Stimulated activated CD4-positive, alpha-beta T cell treated with anti-CD3 and anti-CD28 coated beads, TNF-alpha, amount 100 ng/mL, for 24 hours (primary cell): ENCODE results near the gene ANKRD28.
"Not testable (repeated sequence)": the region's sequence is repeated elsewhere in the genome, so short reads cannot be mapped to it uniquely, and the experiment has no call there.

Experiments
- DNase-seq, 3 experiments: peaks; one replicate each; pipeline ENCODE4 v3.0.0-alpha.2; 2020; ENCODE audit warnings: low read depth in 3 of 3

The ANKRD28 gene

DNA sequence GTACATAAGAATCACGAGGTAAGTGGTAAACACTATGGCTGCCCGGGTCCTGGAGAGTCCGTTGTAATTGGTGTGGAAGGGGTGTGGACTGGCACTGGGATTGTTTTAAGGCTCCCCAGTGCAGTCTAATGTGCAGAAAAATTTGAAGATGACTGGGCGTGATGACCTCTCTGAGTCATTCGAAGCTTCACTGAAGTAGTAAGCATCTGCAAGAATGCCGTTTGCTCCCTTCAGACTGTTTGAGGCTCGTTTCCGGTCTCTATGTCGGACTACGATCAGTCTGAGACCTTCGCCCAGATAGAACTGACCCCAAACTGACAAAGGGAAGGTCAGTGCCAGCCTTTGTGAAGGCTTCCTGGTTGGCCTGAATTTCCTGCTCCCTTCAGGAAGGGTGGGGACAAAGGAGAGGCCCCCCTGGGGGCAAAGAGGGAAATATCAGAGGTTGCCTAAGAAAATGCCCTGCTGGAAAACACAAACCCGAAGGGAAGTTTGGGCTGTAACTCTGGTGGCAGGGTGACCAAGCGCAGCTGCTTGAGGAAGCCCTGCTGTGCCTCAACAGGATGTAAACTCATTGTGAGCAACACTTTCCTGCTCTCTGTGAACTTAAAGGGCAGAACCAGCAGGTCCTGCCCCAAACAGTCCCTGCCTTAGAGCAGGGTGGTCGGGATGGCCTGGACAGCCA is 161.6 kb downstream of the ANKRD28 start:
- peak in 1 of 3 experiments; percentile 36 for DNase-seq

DNA sequence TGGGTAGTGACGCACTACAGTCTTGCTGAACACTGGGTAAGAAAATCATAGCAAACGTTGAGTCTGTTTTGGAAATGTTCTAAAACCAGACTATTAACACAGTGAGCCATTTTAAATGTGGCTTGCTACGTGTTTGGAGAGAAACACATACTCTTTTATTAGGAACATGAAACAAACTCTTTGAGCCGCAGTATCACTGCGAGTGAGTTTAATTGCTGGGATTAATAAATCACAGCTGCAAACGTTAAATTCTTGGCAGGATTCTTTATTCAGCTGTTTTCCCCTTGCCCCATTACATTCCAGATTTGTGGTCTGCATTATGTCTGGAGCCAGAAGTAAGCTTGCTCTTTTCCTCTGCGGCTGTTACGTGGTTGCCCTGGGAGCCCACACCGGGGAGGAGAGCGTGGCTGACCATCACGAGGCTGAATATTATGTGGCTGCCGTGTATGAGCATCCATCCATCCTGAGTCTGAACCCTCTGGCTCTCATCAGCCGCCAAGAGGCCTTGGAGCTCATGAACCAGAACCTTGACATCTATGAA is 162.6 kb downstream of the ANKRD28 start:
- no peak for DNase-seq

DNA sequence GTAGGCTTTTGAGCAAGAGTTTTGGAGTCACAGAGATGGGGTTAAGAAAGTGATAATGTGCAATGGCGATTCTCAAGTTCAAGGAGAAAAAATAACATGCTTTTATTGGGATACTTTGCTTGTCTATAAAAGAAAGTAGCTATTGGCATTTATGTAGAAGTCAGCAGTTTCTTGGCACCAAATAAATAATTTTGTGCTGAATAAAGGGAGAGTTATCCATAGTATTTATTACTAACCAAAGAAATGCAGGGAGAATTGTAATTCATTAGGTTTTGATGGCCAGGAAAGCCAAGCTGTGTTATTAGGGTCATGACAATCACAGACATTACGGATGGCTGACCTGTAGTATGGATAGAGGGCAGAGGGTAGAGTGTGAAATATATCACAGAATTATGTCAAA is 163.1 kb downstream of the ANKRD28 start:
- no peak for DNase-seq

DNA sequence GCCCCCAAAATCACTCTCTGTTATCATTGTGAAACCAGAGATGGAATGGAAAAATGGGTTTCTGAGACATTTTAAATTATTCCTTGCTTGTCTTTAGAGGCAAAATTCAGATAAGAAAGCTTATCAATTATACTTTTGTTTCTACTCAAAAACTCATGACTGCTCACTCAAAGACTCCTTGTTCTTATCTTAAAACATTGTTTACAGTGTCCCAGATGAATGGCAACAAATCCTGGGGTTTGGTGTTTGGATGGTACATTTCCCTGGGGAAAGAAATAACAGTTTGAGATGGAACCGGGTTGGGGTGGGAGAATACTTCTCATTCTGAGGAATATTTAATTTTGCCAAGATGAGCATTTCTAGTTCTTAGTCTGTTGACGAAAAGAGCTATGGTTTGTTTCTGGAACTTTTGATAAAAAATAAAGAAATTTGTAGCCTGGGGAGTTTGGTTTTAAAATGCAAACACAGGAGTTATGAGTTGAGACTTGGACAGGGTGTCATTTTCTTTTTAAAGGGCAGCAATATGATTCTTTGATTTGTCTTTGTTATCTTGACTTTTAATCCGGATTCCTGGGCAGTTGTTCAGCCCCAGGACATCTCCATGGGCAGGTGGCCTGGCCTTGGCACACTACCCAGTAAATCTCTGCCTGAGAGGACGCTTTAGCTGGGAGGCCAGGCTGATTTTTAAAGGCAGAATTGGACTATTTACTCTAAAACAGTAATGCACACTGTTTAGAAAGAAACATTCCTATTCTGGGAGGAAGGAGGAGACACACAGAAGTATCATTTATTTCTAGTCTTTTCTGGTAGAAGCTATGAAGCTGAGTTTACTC is 163.8 kb downstream of the ANKRD28 start:
- no peak for DNase-seq

DNA sequence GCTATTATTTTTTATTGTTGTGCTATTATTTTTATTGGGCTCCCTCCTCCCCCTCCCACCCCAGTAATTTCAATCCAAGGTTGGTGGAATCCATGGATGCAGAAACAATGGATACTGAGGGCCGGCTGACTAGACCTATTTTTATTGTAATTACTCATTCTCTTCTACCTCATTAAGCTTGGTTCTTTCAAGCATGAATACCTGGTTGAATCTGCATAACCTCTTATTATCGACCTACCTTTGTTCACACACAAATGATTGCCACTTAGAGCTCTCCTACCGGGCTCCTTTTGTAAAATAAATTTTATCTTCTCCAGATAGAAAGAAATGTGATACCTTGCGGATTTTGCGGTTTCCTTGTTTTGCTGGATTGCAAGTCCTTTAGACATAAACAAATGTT is 164.6 kb downstream of the ANKRD28 start:
- no peak for DNase-seq

DNA sequence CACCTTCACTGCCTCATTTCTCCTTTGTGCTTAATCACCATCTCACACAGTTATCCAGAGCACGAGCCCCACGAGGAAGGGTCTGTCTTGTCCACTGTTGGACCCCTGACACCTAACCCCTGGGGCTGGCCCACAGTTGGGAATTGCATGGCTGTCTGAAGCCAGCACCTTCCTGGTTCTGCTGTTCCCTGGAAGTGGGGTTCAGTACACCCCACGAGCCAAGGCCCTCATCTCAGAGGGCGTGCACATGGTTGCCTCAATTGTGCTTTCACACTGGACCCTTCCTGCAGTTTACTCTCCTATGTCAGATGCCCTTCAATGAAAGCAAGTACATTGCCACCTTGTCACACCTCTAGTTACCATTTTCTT is 165.6 kb downstream of the ANKRD28 start:
- DNase-seq, result no peak

DNA sequence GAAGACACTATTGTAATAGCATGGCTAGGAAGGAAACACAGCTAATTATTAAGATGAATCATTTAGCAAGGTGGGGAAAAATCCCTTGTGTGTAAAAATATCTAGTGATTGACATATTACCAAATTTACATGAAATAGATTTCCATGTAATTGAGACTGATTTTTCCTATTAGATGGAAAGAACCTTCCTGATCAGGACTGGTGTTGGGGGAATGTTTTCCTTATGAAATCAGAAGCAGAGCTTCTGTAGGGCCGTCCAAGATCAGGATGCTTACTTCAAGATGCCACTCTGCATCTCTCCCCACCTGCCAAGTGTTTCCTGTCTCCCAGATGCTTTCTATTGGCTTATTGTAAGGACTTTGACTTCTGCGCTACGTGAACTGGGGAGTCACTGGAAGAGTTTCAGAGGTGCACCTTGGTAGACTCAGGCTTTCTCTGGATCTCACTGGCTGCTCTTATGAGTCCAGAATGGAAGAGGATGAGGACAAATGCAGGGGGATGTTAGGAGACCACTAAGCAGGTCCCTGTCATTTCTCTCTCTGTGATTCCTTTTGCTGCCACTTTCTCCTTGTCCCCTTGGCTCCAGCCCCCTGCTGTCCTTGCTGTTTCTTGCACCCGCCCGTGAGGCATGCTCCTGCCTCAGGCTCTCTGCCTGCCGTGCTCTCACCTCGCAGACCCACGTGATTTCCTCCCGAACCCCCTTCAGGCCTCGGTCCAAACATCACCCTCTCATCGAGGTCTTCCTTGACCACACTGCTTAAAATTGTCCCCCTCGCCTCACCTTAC is 166.2 kb downstream of the ANKRD28 start:
- DNase-seq, result no peak

DNA sequence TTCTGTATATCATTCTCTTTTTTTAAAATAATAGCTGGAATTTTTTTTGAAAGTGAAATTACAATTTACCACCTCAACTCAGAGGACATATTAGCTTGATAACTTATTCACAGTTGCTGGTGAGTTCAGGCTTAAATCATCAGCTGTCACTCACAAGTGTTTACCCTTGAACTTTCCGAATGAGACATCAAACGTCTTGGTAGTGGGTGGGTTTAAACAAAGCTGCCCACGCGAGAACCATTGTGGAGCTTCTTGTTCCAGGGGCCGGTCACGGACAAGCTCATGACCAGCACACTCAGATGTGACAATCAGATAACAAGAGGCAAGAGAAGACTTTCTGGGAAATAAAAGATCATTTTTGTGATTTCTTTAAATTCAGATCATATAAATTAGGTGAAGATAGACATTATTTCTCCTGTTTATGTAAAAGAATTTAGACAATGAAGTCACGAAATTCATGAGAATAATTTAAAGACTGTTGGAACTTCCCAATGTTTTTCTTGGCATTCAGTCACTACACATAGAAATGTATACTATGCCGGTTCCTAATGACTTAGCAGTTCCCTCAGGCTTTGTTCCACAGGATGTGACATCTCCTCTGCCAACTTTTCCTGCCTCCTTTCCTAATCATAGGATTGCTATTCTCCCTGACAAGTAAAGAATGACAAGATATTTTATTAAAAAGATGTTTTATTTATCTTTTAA is 167.0 kb downstream of the ANKRD28 start:
- DNase-seq, result no peak

DNA sequence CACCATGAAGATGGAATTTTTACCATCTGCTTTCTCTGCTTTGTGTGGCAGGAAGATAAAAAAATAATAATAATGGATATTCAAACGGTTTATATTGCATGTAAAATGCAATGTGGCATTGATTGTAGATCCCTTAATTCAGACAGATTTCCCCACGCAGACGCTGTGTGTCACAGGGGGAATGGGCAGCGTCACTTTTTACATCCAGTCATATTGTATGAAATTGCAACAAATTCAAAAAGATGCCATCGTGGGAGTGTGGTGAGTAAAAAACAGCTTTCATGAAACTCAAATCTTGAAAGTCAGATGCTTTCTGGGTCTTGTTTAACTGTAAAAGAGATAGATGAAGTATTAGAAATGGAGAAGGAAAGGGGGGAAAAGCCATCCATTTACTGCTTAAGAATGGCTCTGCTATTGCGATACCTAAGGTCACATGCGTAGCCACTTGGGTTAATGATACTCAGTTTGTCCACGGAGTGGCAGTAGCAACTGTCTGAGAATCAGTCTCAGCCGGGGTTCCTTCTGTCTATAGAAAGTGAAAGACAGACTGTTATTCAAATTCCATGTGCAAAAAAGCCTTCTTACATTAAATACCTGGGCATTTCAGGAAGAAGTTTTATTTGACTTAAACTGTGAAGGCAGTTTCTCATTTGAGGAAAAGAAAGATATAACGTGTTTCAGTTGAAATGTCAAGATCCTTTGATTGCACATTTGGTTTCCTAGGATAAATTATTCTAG is 167.8 kb downstream of the ANKRD28 start:
- DNase-seq, result peak in 2 of 3 experiments; percentile 38 to 54

DNA sequence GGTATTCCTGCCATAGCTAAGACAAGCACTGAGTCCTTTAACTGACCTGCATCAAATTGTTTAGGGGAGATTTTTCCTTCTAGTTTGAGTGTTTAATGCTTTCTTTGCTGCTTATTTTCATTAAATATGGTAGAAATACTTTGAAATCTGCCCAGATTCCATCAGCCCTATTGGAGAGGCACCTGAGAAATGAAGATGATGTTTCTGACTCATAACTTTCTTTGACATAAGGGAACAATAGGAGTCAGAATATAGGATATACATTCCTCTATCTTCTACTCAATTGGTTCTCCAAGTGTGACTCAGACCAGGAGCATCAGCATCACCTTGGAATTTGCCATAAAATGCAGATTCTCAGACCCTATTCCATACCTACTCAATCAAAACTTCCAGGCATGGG is 168.8 kb downstream of the ANKRD28 start:
- DNase-seq, result no peak

DNA sequence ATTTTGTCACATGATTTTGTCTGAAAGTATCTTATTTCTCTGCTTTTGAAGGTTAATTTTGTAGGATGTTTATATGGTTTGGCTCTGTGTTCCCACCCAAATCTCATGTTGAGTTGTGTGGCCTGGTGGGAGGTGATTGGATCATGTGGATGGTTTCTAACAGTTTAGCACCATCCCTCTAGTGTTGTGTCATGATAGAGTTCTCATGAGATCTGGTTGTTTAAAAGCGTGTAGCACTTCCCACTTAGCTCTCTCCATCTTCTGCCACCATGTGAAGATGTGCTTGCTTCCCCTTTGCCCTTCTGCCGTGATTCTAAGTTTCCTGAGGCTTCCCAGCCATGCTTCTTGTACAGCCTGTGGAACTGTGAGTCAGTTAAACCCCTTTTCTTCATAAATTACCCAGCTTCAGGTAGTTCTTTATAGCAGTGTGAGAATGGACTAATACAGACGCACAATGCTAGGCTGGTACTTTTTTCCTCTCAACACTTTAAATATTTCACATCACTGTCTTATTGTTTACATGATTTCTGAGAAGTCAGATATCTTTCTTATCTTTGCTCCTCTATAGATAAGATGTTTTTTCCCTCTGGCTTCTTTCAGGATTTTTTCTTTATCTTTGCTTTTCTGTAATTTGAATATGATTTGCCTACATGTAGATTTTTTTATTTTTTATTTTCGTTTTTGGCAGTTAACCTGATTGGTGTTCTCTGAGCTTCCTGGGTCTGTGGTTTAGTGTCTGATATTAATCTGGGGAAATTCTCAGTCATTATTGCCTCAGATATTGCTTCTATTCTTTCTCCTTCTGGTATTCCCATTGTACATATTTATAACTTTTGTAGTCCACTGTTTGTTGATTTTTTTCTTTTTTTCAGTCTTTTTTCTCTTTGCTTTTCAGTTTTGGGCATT is 174.0 kb downstream of the ANKRD28 start:
- no peak for DNase-seq

DNA sequence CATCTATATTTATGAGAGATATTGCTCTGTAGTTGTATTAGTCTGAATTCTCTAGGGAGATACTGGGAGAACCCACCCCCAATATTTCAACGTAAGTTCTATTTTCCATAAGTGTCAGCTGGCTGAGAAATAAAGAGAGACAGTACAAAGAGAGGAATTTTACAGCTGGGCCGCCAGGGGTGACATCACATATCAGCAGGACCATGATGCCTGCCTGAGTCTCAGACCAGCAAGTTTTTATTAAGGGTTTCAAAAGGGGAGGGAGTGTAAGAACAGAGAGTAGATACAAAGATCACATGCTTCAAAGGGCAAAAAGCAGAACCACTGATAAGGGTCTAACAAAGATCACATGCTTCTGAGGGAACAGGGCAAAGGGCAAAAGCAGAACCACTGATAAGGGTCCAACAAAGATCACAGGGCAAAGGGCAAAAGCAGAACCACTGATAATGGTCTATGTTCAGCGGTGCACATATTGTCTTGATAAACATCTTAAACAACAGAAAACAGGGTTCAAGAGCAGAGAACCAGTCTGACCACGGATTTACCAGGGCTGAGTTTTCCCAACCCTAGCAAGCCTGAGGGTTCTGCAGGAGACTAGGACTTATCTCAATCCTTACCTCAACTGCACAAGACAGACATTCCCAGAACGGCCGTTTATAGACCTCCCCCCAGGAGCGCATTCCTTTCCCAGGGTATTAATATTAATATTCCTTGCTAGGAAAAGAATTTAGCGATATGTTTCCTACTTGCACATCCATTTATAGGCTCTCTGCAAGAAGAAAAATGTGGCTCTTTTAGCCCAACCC is 177.9 kb downstream of the ANKRD28 start:
- DNase-seq, result not testable (repeated sequence)
